ENCODE results near the gene TAB2.

DNA sequence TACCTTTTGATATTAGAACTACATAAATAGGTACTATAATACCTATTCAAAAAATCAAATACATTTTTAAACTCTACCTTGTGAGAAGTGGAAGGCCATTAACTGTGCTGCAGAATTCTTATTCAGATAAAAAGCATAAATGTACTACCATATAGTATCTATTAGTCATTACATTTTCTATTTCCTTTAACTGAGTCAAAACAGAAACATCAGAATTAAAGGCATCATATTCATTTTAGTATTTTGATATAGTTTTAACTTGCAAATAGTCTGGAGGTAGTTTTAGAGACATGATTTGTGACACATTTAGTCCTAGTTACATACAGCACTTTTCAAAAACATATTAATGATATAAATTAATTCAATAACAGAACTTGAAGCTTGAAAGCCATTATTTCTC is 39.9 kb upstream of the TAB2 start:
- TF ChIP-seq, protein P1, sequence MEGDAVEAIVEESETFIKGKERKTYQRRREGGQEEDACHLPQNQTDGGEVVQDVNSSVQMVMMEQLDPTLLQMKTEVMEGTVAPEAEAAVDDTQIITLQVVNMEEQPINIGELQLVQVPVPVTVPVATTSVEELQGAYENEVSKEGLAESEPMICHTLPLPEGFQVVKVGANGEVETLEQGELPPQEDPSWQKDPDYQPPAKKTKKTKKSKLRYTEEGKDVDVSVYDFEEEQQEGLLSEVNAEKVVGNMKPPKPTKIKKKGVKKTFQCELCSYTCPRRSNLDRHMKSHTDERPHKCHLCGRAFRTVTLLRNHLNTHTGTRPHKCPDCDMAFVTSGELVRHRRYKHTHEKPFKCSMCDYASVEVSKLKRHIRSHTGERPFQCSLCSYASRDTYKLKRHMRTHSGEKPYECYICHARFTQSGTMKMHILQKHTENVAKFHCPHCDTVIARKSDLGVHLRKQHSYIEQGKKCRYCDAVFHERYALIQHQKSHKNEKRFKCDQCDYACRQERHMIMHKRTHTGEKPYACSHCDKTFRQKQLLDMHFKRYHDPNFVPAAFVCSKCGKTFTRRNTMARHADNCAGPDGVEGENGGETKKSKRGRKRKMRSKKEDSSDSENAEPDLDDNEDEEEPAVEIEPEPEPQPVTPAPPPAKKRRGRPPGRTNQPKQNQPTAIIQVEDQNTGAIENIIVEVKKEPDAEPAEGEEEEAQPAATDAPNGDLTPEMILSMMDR (IDR thresholded peaks at IDR 0.05), result no peak
- TF ChIP-seq POLR2A (IDR thresholded peaks at IDR 0.05) (no peak), POLR2AphosphoS5 (IDR thresholded peaks at IDR 0.05) (no peak)
